ENCODE measurements around the gene ACOT7.

The ACOT7 gene

GRCh38 chr1:6424619-6425593, 31.3 kb upstream of the ACOT7 start, which contains the start of gene ESPN:
Gene ESPN, plus strand, starts transcription at chr1:6424776. Its CDS starts 180 bp downstream, at chr1:6424956.
- DNase-seq (ENCODE audit: low spot score): no peak

- no peak for DNase-seq (ENCODE audit: low spot score)
Observed at GRCh38 chr1:6424000-6424565, 30.5 kb upstream of the ACOT7 start.

DNA sequence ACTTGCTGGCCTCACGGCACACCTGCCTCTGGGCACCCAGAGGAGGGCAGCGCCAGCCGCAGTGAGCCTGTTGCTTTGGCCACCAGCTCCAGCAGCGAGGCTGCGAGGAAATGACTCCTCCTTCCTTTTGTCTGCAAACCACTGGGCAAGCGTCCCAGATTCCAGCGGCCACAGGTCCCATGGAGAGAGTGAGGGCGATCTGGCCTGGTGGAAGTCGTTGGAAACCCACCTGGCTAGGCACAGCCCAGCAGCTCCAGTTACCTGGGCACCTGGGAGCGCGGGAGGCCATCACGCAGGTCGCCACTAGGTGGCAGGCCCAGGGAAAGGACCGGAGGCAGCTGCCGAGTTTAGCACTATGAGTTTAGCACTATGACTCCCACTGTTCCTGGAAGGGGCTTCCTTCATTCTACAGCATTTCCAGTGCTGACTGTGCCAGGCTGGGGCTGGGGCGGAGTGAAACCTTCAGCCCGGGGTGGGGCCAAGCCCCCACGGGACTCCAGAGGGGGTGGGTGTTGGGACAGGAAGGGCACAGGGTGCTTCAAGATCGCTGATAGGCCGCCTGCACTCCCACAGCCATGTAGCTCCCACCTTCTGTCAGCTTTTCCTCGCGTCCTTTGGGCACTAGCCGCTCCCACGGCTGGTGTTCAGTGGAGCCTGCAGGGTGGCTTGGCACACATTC, 29.9 kb upstream of the ACOT7 start:
- DNase-seq (ENCODE audit: low spot score): peak; percentile 76

DNA sequence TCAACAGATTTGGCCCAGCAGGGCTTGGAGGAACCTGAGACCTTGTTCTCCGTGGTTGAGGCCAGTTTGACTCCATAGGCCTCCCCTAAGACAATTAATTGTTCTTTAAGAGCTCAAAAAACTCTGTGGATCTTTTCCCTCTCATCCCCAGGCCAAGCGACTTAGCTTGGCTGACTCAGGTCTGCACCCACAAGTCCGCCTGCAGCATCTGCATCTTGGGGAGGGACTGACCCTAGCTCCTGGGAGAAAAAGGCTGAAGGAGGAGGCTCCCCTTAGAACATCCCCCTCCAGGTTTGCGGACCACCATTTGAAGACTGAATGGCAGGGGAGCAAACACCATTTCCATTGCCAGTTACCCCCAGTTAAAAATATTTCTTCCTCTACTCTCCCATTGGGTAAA, 27.7 kb upstream of the ACOT7 start:
- no peak for DNase-seq (ENCODE audit: low spot score)

- DNase-seq (ENCODE audit: low spot score): no peak
Observed at GRCh38 chr1:6420454-6421042, 27.0 kb upstream of the ACOT7 start.

GRCh38 chr1:6419804-6420453, 26.4 kb upstream of the ACOT7 start, which contains the start of gene HES2:
Gene HES2, minus strand, starts transcription at chr1:6419919. Its CDS starts 99 bp downstream, at chr1:6419820.
- no peak for DNase-seq (ENCODE audit: low spot score)

DNA sequence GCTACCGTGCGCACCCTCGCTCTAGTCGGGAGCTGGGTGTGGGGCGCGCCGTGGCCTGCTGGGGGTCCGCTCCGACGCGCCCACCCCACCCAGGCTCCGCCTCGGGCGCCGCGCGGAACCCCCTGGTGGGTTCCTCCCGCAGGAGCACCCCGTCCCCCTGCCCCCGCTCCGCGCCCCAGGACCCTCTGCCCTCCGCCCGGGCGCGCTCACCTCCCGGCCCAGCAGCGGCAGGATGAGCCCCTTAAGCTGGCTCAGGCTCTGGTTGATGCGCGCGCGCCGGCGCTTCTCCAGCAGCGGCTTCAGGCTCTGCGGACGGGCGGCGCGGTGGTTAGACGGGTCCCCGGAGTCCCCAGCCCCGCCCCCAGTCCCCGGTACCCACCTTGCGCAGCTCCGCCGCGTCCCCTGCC, 25.8 kb upstream of the ACOT7 start:
- no peak for DNase-seq (ENCODE audit: low spot score)

DNA sequence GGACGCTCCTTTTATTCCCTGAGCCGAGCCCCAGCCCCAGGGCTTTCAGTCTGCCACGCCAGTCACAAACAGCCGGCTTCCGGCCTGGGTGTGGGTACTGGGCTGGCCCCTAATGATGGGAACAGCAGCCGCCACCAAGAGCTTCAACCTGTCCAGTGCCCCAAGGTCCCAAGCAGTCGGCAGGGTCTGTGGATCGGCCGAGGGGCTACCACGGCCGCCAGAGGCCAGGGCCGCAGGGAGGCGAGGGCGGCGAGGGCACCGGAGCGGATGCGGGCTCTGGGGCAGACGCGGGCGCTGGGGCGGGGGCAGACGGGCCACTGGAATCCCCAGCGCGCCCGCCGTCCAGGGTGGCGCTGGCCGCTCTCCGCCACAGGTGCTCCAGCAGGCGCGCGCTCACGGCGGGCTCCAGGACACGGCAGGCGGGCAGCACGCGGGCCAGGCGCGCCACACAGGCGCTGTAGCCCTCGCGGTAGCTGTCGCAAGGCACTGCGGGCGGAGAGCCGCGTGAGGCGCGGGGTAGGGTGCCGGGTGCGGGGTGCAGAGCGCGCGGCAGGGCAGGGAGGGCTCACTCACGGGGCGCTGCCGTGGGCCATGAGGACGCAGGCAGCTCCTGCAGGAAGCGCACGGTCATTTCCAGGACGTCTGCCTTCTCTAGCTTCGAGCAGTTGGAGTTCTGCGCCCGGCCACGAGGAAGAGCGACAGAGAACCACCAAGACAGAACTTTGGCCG, 25.3 kb upstream of the ACOT7 start:
- no peak for DNase-seq (ENCODE audit: low spot score)

DNA sequence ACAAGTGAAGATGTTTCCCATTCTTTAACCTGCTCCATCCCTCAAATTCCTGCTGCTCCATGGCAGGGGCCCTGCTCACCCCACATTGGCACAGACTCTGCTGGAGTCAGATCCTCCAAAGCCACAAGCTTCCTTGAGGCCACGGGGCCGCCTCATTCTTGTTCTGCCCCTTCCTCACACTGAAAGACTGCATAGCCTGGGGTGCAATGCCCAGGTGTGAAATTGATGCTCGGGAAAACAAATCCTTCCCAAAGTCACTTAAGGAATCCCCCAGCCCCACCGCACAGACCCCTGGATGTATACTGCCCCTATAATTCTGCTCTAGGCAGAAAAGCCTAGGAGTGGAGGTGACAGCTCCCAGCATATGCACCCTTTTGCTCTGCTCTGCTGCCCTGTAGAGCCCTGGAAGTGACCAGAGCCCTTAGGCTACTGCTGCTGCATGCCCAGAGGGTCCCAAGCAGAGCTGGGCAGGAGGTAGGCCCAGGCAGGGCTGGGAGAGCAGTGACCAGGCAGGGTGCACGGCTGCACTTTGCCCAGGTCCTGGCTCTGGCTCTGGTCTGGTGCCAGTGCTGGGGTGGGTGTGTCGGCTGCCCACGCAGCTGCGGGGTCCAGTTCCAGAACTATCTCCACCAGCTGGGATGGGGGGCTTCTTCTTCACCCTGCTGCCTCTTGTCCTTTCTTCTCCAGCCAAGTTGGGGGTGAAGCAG, 24.5 kb upstream of the ACOT7 start:
- DNase-seq (ENCODE audit: low spot score): no peak

GRCh38 chr1:6416906-6417305, 23.3 kb upstream of the ACOT7 start:
- no peak for DNase-seq (ENCODE audit: low spot score)

GRCh38 chr1:6416295-6416656, 22.7 kb upstream of the ACOT7 start:
- DNase-seq (ENCODE audit: low spot score): no peak

GRCh38 chr1:6414881-6415626, 21.5 kb upstream of the ACOT7 start:
- no peak for DNase-seq (ENCODE audit: low spot score)

DNA sequence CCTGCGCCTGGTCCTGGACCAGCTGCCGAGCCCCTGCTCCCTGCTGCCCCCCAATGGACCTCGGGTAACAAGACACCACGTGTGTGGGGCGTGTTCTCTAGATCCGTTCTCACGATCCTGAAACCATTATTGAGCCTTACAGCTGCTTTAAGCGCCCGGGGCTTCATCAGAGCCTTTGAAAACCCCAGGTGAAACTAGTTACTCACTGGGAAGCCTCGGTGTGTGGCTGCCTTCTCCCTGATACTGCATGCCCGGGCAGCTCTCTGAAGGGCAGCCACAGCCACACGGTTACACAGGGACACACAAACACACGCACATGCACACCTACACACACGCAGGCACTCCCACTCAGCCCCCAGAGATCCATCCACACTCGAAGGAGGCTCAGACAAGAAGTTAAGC, 20.9 kb upstream of the ACOT7 start:
- DNase-seq (ENCODE audit: low spot score): peak; percentile 21

- no peak for DNase-seq (ENCODE audit: low spot score)
Observed at GRCh38 chr1:6412896-6413295, 19.3 kb upstream of the ACOT7 start.

DNA sequence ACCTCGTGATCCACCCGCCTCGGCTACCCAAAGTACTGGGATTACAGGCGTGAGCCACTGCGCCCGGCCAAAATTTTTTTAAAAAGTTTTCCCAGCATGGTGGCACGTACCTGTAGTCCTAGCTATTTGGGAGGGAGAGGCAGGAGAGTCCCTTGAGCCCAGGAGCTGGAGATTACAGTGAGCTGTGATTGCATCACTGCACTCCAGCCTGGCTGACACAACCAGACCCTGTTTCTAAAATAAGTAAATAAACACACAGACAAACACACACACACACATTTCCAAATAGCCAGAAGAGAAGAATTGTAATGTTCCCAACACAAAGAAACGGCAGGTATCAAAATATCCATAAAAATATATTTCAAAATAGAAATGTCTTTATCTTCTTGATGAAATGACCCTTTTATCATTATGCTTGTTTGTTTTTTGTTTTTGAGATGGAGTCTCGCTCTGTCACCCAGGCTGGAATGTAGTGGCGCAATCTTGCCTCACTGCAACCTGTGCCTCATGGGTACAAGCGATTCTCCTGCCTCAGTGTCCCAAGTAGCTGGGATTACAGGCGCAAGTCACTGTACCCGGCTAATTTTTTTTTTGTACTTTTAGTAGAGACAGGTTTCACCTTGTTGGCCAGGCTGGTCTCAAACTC, 16.8 kb upstream of the ACOT7 start:
- DNase-seq (ENCODE audit: low spot score): no peak

DNA sequence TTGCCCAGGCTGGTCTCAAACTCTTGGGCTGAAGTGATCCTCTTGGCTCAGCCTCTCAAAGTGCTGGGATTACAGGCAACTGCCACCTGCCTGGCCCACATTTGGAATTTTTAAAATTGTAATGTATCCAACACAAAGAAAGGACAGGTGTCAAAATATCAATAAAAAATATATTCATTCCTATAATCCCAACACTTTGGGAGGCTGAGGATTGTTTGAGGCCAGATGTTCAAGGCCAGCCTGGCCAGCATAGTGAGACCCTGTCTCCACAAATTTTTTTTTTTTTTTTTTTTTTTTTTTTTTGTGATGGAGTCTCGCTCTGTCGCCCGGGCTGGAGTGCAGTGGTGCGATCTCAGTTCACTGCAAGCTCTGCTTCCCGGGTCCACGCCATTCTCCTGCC, 16.2 kb upstream of the ACOT7 start:
- no peak for DNase-seq (ENCODE audit: low spot score)

DNA sequence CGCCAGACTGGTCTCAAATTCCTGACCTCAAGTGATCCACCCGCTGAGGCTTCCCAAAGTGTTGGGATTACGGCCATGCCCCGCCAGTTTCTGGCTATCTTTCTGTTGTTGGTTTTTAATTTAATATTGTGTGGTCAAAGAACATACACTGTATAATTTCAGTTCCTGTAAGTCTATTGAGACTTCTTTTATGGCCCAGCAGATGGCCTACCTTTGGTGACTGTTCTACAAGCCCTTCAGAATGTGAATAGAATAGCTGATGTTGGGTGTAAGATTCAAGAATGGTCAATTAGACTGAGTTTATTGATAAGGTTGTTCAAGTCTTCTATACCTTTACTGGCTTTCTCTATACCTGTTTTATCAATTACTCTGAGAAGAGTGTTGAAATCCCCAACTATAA, 15.5 kb upstream of the ACOT7 start:
- DNase-seq (ENCODE audit: low spot score): no peak

GRCh38 chr1:6408023-6408422, 14.5 kb upstream of the ACOT7 start:
- DNase-seq (ENCODE audit: low spot score): no peak

DNA sequence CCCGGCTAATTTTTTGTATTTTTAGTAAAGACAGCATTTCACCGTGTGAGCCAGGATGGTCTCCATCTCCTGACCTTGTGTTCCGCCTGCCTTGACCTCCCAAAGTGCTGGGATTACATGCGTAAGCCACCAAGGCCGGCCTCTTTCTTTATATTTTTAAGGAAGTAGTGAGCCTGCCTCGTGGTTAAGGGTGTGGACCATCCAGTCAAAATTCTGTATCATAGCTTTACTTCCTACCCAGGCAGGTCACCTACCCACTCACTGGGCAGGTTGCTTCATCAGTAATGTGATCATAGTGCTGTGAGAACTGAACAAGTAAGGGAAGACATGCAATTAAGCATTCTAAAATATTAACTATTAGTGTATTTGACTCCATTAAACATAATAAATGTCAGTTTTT, 8.1 kb upstream of the ACOT7 start:
- DNase-seq (ENCODE audit: low spot score): no peak

Measured in CD4-positive, alpha-beta T cell treated with Interleukin-15 for 4 hours (primary cell).